K562 (cell line): ENCODE measurements around the gene P4HB.

Experiments
- EP300 ChIP-seq: IDR thresholded peaks from 2 replicates; pipeline ENCODE4 v1.6.1; 2012; ENCODE audit warnings: low read length, improper control_type of control experiment
- ETS2 ChIP-seq: IDR thresholded peaks from 2 replicates; pipeline ENCODE4 v1.6.1; 2016; ENCODE audit warnings: borderline replicate concordance, missing genetic modification characterization, mild to moderate bottlenecking, moderate library complexity, missing compliant biosample characterization; ENCODE audit not compliant: poor library complexity, severe bottlenecking
- GABPB1 ChIP-seq: sonication (generic); formaldehyde crosslinking; IDR thresholded peaks from 2 replicates; pipeline ENCODE4 v1.8.0; 2022; ENCODE audit warnings: mild to moderate bottlenecking, missing genetic modification reagents
- ZBTB17 ChIP-seq: fragments of 450-650 bp; formaldehyde crosslinking; IDR thresholded peaks from 2 replicates; pipeline ENCODE4 v1.4.0; 2020; ENCODE audit warnings: mild to moderate bottlenecking
- TF ChIP-seq, protein P1 (sequence below), 3 experiments: IDR thresholded peaks in 2 of 3; conservative IDR thresholded peaks in 1 of 3; 2 replicates each; pipeline ENCODE4 v1.5.1; 2011 to 2012; ENCODE audit warnings: low read length in 3 of 3, mild to moderate bottlenecking in 3 of 3, control low read depth in 2 of 3, improper control_type of control experiment in 1 of 3, inconsistent platforms in 1 of 3, low read depth in 1 of 3, mixed read lengths in 1 of 3, moderate library complexity in 1 of 3; ENCODE audit not compliant: insufficient read depth in 2 of 3

DNA sequence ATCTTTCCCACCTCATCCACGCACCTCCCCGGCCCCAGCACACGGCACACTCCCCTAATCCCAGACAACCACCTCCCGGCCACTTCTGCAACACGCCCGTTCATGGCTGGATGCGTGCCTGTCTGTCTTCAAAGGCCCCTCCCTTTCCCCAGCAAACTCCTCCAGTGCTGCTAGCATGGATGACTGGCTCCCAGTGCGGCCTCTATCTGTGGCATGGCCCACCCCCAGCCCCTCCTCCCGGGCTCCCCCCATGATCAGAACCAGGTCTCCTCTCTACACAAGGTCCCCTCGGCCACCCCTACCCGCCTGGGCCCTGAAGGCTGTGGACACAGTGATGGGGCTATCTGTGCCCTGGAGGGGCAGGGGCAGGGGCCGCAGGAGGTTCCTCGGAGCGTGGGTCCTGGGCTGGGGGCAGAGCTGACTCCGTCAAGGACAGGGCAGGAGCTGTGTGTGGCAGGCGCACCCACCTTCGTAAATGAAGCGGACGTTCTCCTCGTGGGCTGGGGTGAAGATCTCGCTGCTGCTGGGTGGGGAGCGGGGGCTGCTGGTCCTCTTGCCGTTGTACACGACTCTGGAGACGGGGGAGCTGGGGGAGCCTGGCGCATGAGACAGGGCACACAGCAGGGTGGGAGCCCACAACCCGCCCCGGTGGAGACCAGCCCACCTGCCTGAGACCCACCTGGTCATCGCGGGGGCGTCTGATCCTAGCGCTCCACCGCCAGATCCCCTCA lies 36.4 kb downstream of the P4HB start:
- TF ChIP-seq, protein P1, sequence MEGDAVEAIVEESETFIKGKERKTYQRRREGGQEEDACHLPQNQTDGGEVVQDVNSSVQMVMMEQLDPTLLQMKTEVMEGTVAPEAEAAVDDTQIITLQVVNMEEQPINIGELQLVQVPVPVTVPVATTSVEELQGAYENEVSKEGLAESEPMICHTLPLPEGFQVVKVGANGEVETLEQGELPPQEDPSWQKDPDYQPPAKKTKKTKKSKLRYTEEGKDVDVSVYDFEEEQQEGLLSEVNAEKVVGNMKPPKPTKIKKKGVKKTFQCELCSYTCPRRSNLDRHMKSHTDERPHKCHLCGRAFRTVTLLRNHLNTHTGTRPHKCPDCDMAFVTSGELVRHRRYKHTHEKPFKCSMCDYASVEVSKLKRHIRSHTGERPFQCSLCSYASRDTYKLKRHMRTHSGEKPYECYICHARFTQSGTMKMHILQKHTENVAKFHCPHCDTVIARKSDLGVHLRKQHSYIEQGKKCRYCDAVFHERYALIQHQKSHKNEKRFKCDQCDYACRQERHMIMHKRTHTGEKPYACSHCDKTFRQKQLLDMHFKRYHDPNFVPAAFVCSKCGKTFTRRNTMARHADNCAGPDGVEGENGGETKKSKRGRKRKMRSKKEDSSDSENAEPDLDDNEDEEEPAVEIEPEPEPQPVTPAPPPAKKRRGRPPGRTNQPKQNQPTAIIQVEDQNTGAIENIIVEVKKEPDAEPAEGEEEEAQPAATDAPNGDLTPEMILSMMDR (IDR thresholded peaks at IDR 0.05 in 2 of 3, conservative IDR thresholded peaks at IDR 0.05 in 1 of 3; ENCODE audit: insufficient read depth in 2 of 3, low read depth in 1 of 3, low read length in 3 of 3), result no peak
- no peak for TF ChIP-seq ETS2 (tag)
- no peak for TF ChIP-seq ZBTB17
- TF ChIP-seq GABPB1 (CRISPR knock-in tag), result no peak
- no peak for TF ChIP-seq EP300
